Superior temporal gyrus (tissue), 1 donor: ENCODE measurements around the gene GAP43.
"Not testable (repeated sequence)": the region's sequence is repeated elsewhere in the genome, so short reads cannot be mapped to it uniquely, and the experiment has no call there.

ENCODE experiments used
- DNase-seq: peaks from one replicate; pipeline ENCODE4 v3.0.0-alpha.2; 2016; ENCODE audit errors: extremely low spot score

GAP43 gene

GRCh38 chr3:115698851-115699591 lies 75.7 kb downstream of the GAP43 start:
- no peak for DNase-seq

DNA sequence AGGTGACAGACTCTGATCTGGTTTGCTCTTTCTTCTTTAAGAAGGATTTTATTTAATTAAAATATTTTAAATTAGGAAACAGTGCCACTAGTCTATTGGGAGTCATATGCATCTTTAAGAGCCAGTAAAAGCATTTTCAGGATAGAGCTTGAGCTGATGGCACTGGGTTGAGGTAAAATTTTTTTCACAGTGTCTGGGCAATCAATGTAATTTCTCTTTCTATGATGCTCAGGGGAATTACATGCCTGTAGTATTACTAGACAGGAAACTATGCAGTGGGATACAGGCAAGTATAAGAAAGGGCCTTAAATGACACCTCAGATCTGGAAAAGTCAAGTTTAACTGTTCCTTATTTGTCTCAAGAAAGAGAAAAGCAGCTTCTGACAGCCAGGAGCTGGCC lies 76.4 kb downstream of the GAP43 start:
- DNase-seq, result no peak

- DNase-seq, result no peak
These were observed 79.3 kb downstream of the GAP43 start for GRCh38 chr3:115702598-115702997.

DNA sequence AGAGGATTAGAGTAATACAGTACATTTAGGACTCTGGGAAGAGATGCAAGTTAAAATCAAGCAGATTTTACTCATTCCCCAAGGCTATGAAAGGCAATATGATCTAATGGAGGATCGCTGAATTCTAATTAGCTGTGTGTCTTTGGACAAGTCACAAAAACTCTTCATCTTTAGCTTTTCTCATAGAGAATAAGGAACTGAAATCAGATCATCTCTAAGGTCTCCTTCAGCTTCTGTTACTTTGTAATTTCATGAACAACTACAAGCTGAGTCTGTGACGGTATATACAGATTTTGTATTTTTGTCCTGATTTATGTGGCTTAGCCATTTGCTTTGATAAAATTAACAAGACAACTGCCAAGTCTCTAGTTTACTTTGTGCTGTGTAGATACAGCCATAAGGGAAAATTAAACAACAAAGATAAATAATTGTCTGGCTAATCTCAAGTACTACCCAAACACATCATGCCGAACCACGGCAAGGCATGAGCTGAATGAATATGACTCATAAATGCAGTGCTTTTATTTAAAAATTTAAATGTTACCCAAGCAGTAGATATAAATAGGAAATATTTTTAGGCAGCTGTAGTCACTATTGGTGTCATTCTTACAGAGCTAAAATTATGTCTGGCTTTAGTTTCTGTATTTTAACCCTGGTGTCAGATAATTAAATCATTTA lies 81.5 kb downstream of the GAP43 start:
- DNase-seq, result no peak

DNA sequence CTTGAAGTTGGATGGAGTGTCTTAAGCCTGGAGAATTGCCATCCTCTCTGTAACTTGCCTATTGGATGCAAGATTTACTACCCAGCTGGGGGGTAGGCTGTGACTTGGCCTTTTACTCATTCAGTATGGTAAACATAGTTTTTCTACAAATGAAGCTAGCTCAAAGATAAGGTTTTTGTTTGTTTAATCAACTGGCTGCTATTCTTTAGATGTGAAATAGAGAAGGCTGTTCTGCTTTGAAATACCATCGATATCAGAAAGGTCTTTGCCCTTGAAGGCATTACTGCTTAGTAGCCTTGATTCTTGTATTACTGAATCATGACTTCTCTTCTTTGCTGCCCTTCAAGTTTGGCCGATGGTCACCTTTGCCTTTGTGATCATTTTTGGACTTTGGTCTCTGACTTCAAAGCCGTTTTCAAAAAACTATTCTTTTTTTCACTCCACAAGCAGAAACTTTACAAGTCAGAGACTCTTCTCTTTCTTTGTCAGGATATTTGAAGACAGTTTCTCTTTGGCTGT lies 83.1 kb downstream of the GAP43 start:
- DNase-seq, result no peak

GRCh38 chr3:115708540-115708939 lies 85.2 kb downstream of the GAP43 start:
- DNase-seq, result no peak

DNA sequence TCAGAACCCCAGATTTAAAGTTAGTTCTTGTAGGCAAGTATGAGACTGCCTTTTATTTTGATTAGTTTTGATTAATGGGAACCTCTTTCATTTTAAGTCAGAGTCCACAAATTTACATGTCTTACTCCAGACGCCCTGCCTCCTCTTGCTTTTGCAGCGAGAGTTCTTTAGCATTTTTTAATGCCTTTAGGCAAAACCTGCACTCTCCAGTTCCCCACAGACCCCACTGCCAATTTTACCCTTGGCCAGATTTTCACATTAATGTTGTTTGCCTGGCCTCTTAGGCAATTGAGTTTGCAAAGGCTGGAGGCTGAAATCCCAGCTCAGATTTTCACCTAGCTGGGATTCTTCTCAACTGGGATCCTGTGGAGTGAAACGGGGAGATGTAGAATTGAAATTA lies 85.8 kb downstream of the GAP43 start:
- DNase-seq, result no peak

- no peak for DNase-seq
These were observed 86.6 kb downstream of the GAP43 start for GRCh38 chr3:115709931-115710330.

GRCh38 chr3:115710799-115711198 lies 87.5 kb downstream of the GAP43 start:
- DNase-seq, result no peak

- DNase-seq, result no peak
These were observed 89.6 kb downstream of the GAP43 start for GRCh38 chr3:115712871-115713270.

GRCh38 chr3:115713284-115713683 lies 90.0 kb downstream of the GAP43 start:
- DNase-seq, result peak; percentile 40

DNA sequence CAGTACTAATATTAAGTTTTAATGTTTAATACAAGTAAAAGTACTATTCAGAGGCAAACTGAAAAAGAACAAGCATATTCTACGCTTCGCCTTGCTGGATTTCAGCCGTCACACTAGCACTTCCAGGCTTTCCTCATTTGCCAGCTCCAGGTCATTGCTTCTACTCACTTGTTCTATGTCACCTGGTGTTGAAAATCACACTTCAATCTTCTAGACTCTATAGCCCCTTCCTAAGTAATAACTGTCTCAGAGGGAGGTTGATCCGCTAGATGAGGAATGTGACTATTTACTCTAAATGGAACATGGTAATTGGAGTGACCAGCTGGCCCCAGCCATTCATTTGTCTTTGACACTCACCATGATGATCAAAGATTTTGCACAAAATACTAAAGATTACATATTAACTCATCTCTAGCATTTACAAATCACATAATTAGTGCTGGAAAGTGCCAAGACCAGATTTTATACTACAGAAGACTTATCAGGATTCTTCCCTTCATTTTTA lies 92.0 kb downstream of the GAP43 start:
- DNase-seq, result no peak

- DNase-seq, result no peak
These were observed 97.7 kb downstream of the GAP43 start for GRCh38 chr3:115720983-115721382.

GRCh38 chr3:115725800-115726199 lies 102.5 kb downstream of the GAP43 start:
- DNase-seq, result no peak

DNA sequence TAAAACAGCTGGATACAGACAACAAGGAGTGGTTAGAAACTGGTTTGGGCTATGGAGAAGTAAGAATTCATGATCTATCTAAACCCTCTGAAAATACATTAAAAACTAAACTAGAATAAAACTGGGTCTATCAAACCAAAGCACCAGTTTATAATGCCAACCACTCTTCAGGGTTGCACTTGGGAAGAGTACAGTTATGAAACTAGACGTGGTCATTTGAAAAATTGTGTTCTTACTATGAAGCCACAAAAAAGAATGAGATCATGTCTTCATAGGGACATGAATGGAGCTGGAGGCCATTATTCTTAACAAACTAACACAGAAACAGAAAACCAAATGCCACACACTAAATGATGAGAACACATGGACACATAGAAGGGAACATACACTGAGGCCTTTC lies 103.8 kb downstream of the GAP43 start:
- DNase-seq, result no peak

DNA sequence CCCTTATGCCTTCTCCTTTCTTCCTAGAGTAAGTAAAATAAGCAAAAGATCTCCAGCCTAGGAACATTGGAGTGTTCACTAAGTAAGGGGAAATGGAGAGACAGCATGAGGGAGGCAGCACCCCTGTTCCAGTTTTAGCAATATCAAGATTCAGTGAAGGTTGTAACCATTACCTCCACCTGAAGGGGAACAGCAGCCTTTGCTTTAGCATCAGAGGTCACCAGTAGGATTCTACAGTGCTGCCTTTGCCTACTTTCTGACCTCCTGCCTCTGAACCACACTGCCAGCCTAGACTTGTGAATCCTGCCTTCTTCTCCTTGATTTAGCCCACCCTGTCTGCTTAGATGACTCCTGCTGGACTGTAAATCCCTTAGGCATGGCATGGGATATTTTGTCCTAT lies 104.7 kb downstream of the GAP43 start:
- no peak for DNase-seq

DNA sequence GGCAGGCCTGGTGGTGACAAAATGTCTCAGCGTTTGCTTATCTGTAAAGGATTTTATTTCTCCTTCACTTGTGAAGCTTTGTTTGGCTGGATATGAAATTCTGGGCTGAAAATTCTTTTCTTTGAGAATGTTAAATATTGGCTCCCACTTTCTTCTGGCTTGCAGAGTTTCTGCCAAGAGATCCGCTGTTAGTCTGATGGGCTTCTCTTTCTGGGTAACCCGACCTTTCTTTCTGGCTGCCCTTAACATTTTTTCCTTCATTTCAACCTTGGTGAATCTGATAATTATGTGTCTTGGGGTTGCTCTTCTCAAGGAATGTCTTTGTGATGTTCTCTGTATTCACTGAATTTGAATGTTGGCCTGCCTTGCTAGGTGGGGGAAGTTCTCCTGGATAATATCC lies 113.0 kb downstream of the GAP43 start:
- not testable (repeated sequence) for DNase-seq

DNA sequence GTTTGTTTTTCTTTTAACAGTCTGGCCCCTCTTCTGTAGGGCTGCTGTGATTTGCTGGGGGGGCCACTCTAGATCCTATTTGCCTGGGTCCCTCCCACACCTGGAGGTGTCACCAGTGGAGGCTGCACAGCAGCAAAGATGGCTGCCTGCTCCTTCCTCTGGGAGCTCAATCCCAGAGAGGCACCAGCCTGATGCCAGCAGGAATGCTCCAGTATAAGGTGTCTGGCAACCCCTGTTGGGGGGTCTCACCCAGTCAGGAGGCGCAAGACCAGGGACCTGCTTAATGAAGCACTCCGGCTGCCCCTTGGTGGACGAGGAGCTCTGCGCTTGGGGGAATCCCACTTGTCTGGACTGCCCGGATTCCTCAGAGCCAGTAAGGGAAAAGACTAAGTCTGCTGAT lies 118.3 kb downstream of the GAP43 start:
- DNase-seq, result no peak

- not testable (repeated sequence) for DNase-seq
These were observed 121.2 kb downstream of the GAP43 start for GRCh38 chr3:115744516-115744915.

DNA sequence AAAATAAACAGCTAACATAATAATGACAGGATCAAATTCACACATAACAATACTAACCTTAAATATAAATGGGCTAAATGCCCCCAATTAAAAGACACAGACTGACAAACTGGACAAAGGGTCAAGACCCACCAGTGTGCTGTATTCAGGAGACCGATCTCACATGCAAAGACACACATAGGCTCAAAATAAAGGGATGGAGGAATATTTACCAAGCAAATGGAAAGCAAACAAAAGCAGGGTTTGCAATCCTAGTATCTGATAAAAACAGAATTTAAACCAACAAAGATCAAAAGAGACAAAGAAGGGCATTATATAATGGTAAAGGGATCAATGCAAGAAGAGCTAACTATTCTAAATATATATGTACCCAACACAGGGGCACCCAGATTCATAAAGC lies 129.7 kb downstream of the GAP43 start:
- DNase-seq, result not testable (repeated sequence)

DNA sequence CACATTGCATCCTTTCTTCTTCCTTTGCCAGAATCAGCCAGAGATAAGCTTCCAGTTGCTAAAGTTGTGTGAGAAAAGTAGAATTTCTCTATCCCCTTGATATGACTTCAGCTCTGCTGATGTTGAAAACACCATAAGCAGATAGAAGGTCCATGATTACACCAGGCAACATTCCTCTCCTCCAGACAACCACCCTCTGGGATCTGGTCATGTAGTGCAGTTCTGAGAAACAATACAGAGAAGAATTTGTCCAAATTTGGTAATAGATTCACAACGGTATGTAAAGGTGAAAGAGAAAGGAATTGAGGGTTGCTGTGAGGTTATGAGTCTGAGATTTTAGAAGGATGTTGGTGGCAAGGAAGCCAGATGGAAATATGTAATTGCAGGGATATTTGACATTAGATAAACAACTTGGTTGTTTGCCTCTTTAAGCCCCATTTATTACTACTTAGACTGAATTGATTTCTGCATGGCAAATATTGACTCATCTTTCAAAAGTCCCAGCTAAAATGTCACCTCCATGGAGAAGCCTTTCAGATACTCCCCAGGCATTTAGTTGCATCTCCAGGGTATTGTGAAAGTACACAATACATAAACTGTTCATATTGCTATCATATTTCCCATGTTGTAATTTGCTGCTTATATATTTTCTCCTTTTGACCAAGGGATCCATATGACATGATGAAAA lies 134.9 kb downstream of the GAP43 start:
- no peak for DNase-seq

DNA sequence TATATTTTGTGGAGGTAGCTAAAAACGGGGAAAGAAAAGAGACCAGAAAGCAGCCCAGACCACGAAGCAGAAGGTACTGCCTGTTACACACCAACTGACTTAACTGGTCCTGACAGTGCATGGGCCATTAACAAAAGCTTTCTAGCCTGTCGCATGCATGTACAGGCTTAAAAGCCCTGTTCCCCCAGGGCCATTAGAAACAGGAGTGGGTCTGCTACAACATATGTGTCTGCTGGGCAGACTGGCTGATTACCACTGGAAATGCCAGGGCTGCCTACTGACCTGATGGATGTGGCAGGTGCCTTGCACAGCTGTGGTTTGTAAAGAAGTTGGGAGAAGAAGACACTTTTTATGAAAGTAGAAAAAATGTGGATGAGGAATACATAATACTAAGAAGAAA lies 137.4 kb downstream of the GAP43 start:
- DNase-seq, result peak; percentile 1

GRCh38 chr3:115761927-115762305 lies 138.6 kb downstream of the GAP43 start:
- peak; percentile 1 for DNase-seq
